Endothelial cell of umbilical vein (primary cell): ENCODE measurements around the gene ITGA11. TPM values are rescaled to one million over a fixed set of nuclear protein-coding genes. Genes with fewer than 3 reads are reported as not detected.

Source experiments
- BruUV-seq: library from RNA; stranded (reverse); fragments of 400-500 nt; replicated peaks from 2 replicates; lab custom pipeline; 2021; lab: Mats Ljungman, UMichigan
- CTCF ChIA-PET: fragments of 300-600, 350-600 bp; sonication (Branson Sonifier 250); formaldehyde crosslinking; loops from one replicate; lab custom pipeline; 2021; ENCODE audit warnings: antibody characterized with exemption, inconsistent platforms; lab: Charles Lee
- POLR2A ChIA-PET: fragments of 300-600, 350-600 bp; sonication (Branson Sonifier 250); formaldehyde crosslinking; loops from one replicate; lab custom pipeline; 2021; ENCODE audit warnings: antibody characterized with exemption, inconsistent platforms; lab: Charles Lee
- DNase-seq: peaks from one replicate; pipeline ENCODE4 v3.0.0-alpha.2; 2011; ENCODE audit warnings: low read depth, low spot score
- FAIRE-seq: peaks from 2 replicates; lab custom pipeline; 2011; peaks lifted over from hg19 to GRCh38; lab: Jason Lieb, UNC
- H2AFZ ChIP-seq: 2 replicates; pipeline ENCODE4 v1.6.0; 2012; ENCODE audit warnings: low read depth, low read length, control low read depth, inconsistent platforms
- H3K27ac ChIP-seq: 2 replicates; pipeline ENCODE4 v1.5.1; 2011; ENCODE audit warnings: low read depth, mild to moderate bottlenecking, control low read depth, low read length, moderate library complexity; ENCODE audit not compliant: insufficient read depth
- H3K27me3 ChIP-seq, 2 experiments: 2 replicates each; pipeline versions ENCODE4 v1.6.0 to v1.6.1; 2011; ENCODE audit warnings: low read length in 2 of 2, mixed read lengths in 1 of 2; ENCODE audit not compliant: control insufficient read depth in 2 of 2, insufficient read depth in 2 of 2
- H3K36me3 ChIP-seq, 2 experiments: 2 replicates in 1 of 2; 3 replicates in 1 of 2; pipeline ENCODE4 v1.5.1; 2011; ENCODE audit warnings: low read length in 2 of 2, mild to moderate bottlenecking in 1 of 2, moderate library complexity in 1 of 2; ENCODE audit not compliant: control insufficient read depth in 2 of 2, insufficient read depth in 2 of 2; ENCODE audit errors: extremely low read depth in 1 of 2
- H3K4me1 ChIP-seq: 3 replicates; pipeline ENCODE4 v1.5.1; 2011; ENCODE audit warnings: mild to moderate bottlenecking, low read length; ENCODE audit not compliant: control insufficient read depth, insufficient read depth; ENCODE audit errors: extremely low read depth
- H3K4me2 ChIP-seq: 2 replicates; pipeline ENCODE4 v1.6.1; 2011; ENCODE audit warnings: low read length, control low read depth, mixed read lengths; ENCODE audit not compliant: insufficient read depth
- H3K4me3 ChIP-seq, 3 experiments: fragments of 200-600 bp in 1 of 3; sonication (generic), shearing (Covaris generic) in 1 of 3; replicated peaks in 1 of 3; 2 replicates each; pipeline ENCODE4 v1.5.1; 2011 to 2016; ENCODE audit warnings: control low read depth in 3 of 3, low read length in 3 of 3, mild to moderate bottlenecking in 2 of 3, inconsistent platforms in 1 of 3, low read depth in 1 of 3, moderate library complexity in 1 of 3; ENCODE audit not compliant: insufficient read depth in 1 of 3
- H3K79me2 ChIP-seq: 2 replicates; pipeline ENCODE4 v1.6.0; 2012; ENCODE audit warnings: low read length, inconsistent platforms; ENCODE audit not compliant: control insufficient read depth, insufficient read depth
- H3K9ac ChIP-seq: replicated peaks from 2 replicates; pipeline ENCODE3; 2011; ENCODE audit warnings: low read length, control low read depth; ENCODE audit not compliant: insufficient read depth; ENCODE audit errors: extremely low read depth
- H3K9me1 ChIP-seq: replicated peaks from 3 replicates; pipeline ENCODE4 v1.6.0; 2011; ENCODE audit warnings: mild to moderate bottlenecking, low read length; ENCODE audit not compliant: control insufficient read depth, insufficient read depth; ENCODE audit errors: extremely low read depth
- H3K9me3 ChIP-seq: replicated peaks from 2 replicates; pipeline ENCODE4 v1.5.1; 2012; ENCODE audit warnings: low read length, inconsistent platforms; ENCODE audit not compliant: control insufficient read depth, insufficient read depth
- H4K20me1 ChIP-seq: replicated peaks from 2 replicates; pipeline ENCODE3; 2011; ENCODE audit warnings: mild to moderate bottlenecking, low read length; ENCODE audit not compliant: control insufficient read depth, insufficient read depth; ENCODE audit errors: extremely low read depth
- CTCF ChIP-seq, 2 donors: IDR thresholded peaks; 1 replicate in 1 of 2; 2 replicates in 1 of 2; pipeline ENCODE4 v1.5.1; 2011; ENCODE audit warnings: low read length in 2 of 2, mild to moderate bottlenecking in 2 of 2, moderate library complexity in 2 of 2, control low read depth in 1 of 2, inconsistent platforms in 1 of 2, low read depth in 1 of 2; ENCODE audit not compliant: insufficient read depth in 1 of 2; ENCODE audit errors: extremely low read depth in 1 of 2
- EZH2 ChIP-seq: IDR thresholded peaks from 2 replicates; pipeline ENCODE4 v1.6.1; 2012; ENCODE audit warnings: borderline replicate concordance, low read depth, mild to moderate bottlenecking, moderate library complexity, low read length, inconsistent platforms; ENCODE audit not compliant: severe bottlenecking
- FOS ChIP-seq: IDR thresholded peaks from 2 replicates; pipeline ENCODE4 v1.6.1; 2011; ENCODE audit warnings: mild to moderate bottlenecking, low read length, moderate library complexity, borderline replicate concordance; ENCODE audit not compliant: insufficient read depth
- GATA2 ChIP-seq: IDR thresholded peaks from 2 replicates; pipeline ENCODE4 v1.7.0; 2011; ENCODE audit warnings: low read depth, mild to moderate bottlenecking, moderate library complexity, mixed read lengths, low read length; ENCODE audit not compliant: insufficient read length, insufficient read depth
- JUN ChIP-seq: IDR thresholded peaks from 2 replicates; pipeline ENCODE4 v1.6.1; 2011; ENCODE audit warnings: borderline replicate concordance, low read depth; ENCODE audit not compliant: insufficient read length, insufficient read depth
- MAX ChIP-seq: IDR thresholded peaks from 2 replicates; pipeline ENCODE4 v1.6.1; 2011; ENCODE audit not compliant: insufficient read depth, insufficient read length
- MYC ChIP-seq: IDR thresholded peaks from one replicate; pipeline ENCODE4 v1.6.1; 2011; ENCODE audit warnings: mild to moderate bottlenecking, low read depth, low read length
- POLR2A ChIP-seq: IDR thresholded peaks from 2 replicates; pipeline ENCODE4 v1.6.1; 2012; ENCODE audit warnings: low read depth, mild to moderate bottlenecking, control low read depth, low read length
- POLR2AphosphoS5 ChIP-seq: IDR thresholded peaks from 2 replicates; pipeline ENCODE4 v1.6.1; 2012; ENCODE audit warnings: low read depth, mild to moderate bottlenecking, control low read depth, low read length, moderate library complexity; ENCODE audit not compliant: insufficient read depth
- dilution Hi-C: fragments of 300-500 bp; cut with MboI; formaldehyde crosslinking; loops from one replicate; pipeline ENCODE4 v1.15.0; 2019; ENCODE audit warnings: low sequenced_read_pairs; ENCODE audit not compliant: extremely low pct_ligation_motif_present
- intact Hi-C: fragments of 100-400 bp; cut with micrococcal nuclease; formaldehyde crosslinking; loops from one replicate; pipeline ENCODE4 v1.10.0; 2022
- polyA plus RNA-seq, 4 experiments: library from polyadenylated mRNA; depleted of rRNA in 3 of 4; stranded (reverse) in 3 of 4; unstranded in 1 of 4; fragments of >200 nt; gene quantifications; 2 replicates each; pipeline versions ENCODE4 v1.2.1 to v1.2.3, GENCODE V29; 2011 to 2012; ENCODE audit warnings: missing spikeins in 1 of 4
- total RNA-seq: library from RNA; stranded (reverse); gene quantifications from 2 replicates; pipeline ENCODE4 v1.2.3, GENCODE V29; 2021

ITGA11 gene
- total and polyA plus RNA-seq, 2 donors (not counting 3 experiments of a cell fraction or from before 2014, with no cell fraction given) = 0.18 to 1.0 TPM

GRCh38 chr15:68400066-68400456 lies 31.9 kb downstream of the ITGA11 start:
- FAIRE-seq = peak; percentile 21
- H3K27ac ChIP-seq = no peak overlapping the region

More at GRCh38 chr15:68400066-68400456, 31.9 kb downstream of the ITGA11 start:
- Histone ChIP-seq H3K79me2 (no peaks in the 10 kb centered on the region), H3K4me1 (peaks cover 5% of the 10 kb centered on the region), H3K9ac (no peak overlapping the region), H3K9me3 (no peaks in the 10 kb centered on the region), H3K4me2 (peak overlapping the region; percentile 31), H2AFZ (no peak overlapping the region), H3K4me3 (no peak overlapping the region), H3K9me1 (no peaks in the 10 kb centered on the region), H3K36me3 (no peaks in the 10 kb centered on the region), H3K27me3 (no peaks in the 10 kb centered on the region), H4K20me1 (no peaks in the 10 kb centered on the region)
- dilution Hi-C loops = no loop called here
- intact Hi-C loops = no loop called here
- CTCF ChIA-PET = interaction anchor here (1.9 kb wide), 2 partner anchors 13 to 93 kb away, joined by 5 to 9 read pairs; no protein-coding TSS in a partner anchor
- BruUV-seq = no TSS peak
- TF ChIP-seq POLR2A = no peak
- no peak for TF ChIP-seq EZH2
- TF ChIP-seq CTCF (IDR thresholded peaks at IDR 0.05; ENCODE audit: extremely low read depth in 1 of 2, insufficient read depth in 1 of 2, low read depth in 1 of 2, low read length in 2 of 2) = no peak
- no peak for TF ChIP-seq POLR2AphosphoS5
- TF ChIP-seq GATA2 = no peak
- TF ChIP-seq FOS = no peak
- no peak for TF ChIP-seq JUN
- no peak for TF ChIP-seq MYC
- no peak for TF ChIP-seq MAX
- DNase-seq = no peak
- POLR2A ChIA-PET = no interaction called here
